ENCODE results near the gene ABHD8. TPM values are rescaled to one million over a fixed set of nuclear protein-coding genes. Genes with fewer than 3 reads are reported as not detected.

The ABHD8 gene
- total and polyA plus RNA-seq, 2 of the 4 experiments (the other 2 are of a cell fraction) = 3.9 to 10.2 TPM

GRCh38 chr19:17305517-17306284 lies 2.5 kb upstream of the ABHD8 start, which contains the start of gene MRPL34 (continued):
- TF ChIP-seq USF2 (IDR thresholded peaks at IDR 0.05; ENCODE audit: low read depth, low read length) (peak; percentile 65; the same call in 1 of the 2 replicates), POLR2A (IDR thresholded peaks at IDR 0.05; ENCODE audit: low read depth, low read length) (no peak)

GRCh38 chr19:17305216-17305516 lies 1.9 kb upstream of the ABHD8 start:
- H3K36me3 ChIP-seq (ENCODE audit: control insufficient read depth, insufficient read depth, low read length) = peaks cover 1% of the 10 kb centered on the region; the same call in 1 of the 2 replicates
- H3K27ac ChIP-seq (ENCODE audit: insufficient read depth, low read length) = peak overlapping the region; percentile 46
- in situ Hi-C loops (cut with MboI; ENCODE audit: low sequenced_read_pairs) = no loop called here

More at GRCh38 chr19:17305216-17305516, 1.9 kb upstream of the ABHD8 start:
- WGBS, 2 experiments (ENCODE audit: extremely low coverage in 2 of 2, insufficient read length in 1 of 2) = 0% methylated on average over 1 of the region's 7 CpGs; no CpG with 5 or more reads in 1 of the 2 experiments
- 0 out of 2 replicates have a peak overlapping the region, but pooled peaks have one; percentile 3 for H3K4me2 ChIP-seq (ENCODE audit: low read depth, low read length)
- peak overlapping the region; percentile 81; the same call in 1 of the 2 replicates for H3K4ac ChIP-seq (ENCODE audit: low read depth, low read length)
- peak overlapping the region; percentile 86 for H2AK5ac ChIP-seq (ENCODE audit: low read depth, low read length)
- DNase-seq (no peak), ATAC-seq (ENCODE audit: low read depth) (no peak)
- POLR2A ChIA-PET (ENCODE audit: unreplicated experiment) = no interaction called here
- no peaks in the 10 kb centered on the region for H3K27me3 ChIP-seq (ENCODE audit: control insufficient read depth, insufficient read depth, low read length)
- peaks cover 24 to 56% of the 10 kb centered on the region in 2 experiments for H3K79me1 ChIP-seq (ENCODE audit: low read depth in 1 of 2, low read length in 2 of 2)
- intact Hi-C loops (cut with micrococcal nuclease) (loop anchor here (1.0 kb wide), 1 partner anchor 38 kb away; the partner anchor contains the start of gene BABAM1), dilution Hi-C loops (cut with HindIII; ENCODE audit: low sequenced_read_pairs, unreplicated experiment) (no loop called here)
- 0 out of 2 replicates have a peak overlapping the region, but pooled peaks have one; percentile 60 for H4K91ac ChIP-seq (ENCODE audit: insufficient read depth, low read depth, low read length)
- peaks cover 3% of the 10 kb centered on the region for H4K20me1 ChIP-seq (ENCODE audit: insufficient read depth, low read length)
- H3K56ac ChIP-seq (ENCODE audit: extremely low read depth, insufficient read depth, low read length) = peak overlapping the region; percentile 1; the same call in 1 of the 2 replicates
- H2AFZ ChIP-seq (replicated peaks; ENCODE audit: low read length, poor library complexity) = peak overlapping the region; percentile 94
- H3K4me1 ChIP-seq (ENCODE audit: control insufficient read depth, insufficient read depth, low read length) = peaks cover 8% of the 10 kb centered on the region
- BruUV-seq (replicated peaks) = no TSS peak
- H4K5ac ChIP-seq (ENCODE audit: low read depth, low read length) = no peak overlapping the region
- peaks cover 21% of the 10 kb centered on the region for H3K9me1 ChIP-seq (ENCODE audit: insufficient read depth, low read length)
- no peak overlapping the region; the same call in 2 of the 3 replicates for H2BK15ac ChIP-seq (ENCODE audit: low read depth, low read length)
- TF ChIP-seq MAZ (IDR thresholded peaks at IDR 0.05; ENCODE audit: borderline replicate concordance, low read depth, low read length) (peak; percentile 31; the same call in 1 of the 2 replicates), RCOR1 (IDR thresholded peaks at IDR 0.05; ENCODE audit: insufficient replicate concordance, low read length) (no peak), ELK1 (IDR thresholded peaks at IDR 0.05; ENCODE audit: borderline replicate concordance, low read depth, low read length) (no peak)
- H2BK120ac ChIP-seq (ENCODE audit: low read depth, low read length) = no peak overlapping the region
- H2AK9ac ChIP-seq (replicated peaks; ENCODE audit: low read depth, low read length, poor library complexity) = peak overlapping the region; percentile 93
- no peak overlapping the region for H3K9ac ChIP-seq (ENCODE audit: low read depth, low read length)
- H2BK20ac ChIP-seq (ENCODE audit: low read depth, low read length) = no peak overlapping the region
- H3K23ac ChIP-seq (ENCODE audit: low read depth, low read length) = no peak overlapping the region
- no peak overlapping the region for H3K18ac ChIP-seq (ENCODE audit: low read depth, low read length)
- no peaks in the 10 kb centered on the region for H3K9me3 ChIP-seq (ENCODE audit: control insufficient read depth, insufficient read depth, low read length)
- no peak overlapping the region for H3K14ac ChIP-seq (replicated peaks; ENCODE audit: low read depth, low read length)
- peak overlapping the region; percentile 2 to 26; a peak in 1 of 4 replicates for H4K8ac ChIP-seq (ENCODE audit: low read depth in 2 of 2, low read length in 2 of 2)
- CTCF ChIA-PET = interaction anchor here (0.6 to 1.0 kb wide), 4 partner anchors 12 to 592 kb away, joined by 3 to 5 read pairs (median 4); no protein-coding TSS in a partner anchor
- peak overlapping the region; percentile 15 for H2BK5ac ChIP-seq (ENCODE audit: low read depth, low read length, poor library complexity, severe bottlenecking)
- H3K4me3 ChIP-seq (ENCODE audit: insufficient read depth, low read depth, low read length) = peak overlapping the region; percentile 55; the same call in 1 of the 2 replicates

All from IMR-90 (cell line).